OCI-LY7 (cell line): Measurements from ENCODE around the gene SPRYD3.

ENCODE experiments used
- EZH2phosphoT487 ChIP-seq: fragments of 200-600 bp; sonication (generic); IDR thresholded peaks from 2 replicates; pipeline ENCODE4 v1.6.1; 2018; ENCODE audit warnings: low read depth, borderline replicate concordance, mild to moderate bottlenecking, mixed run types, antibody characterized with exemption, low read length, moderate library complexity, mixed read lengths
- TF ChIP-seq, protein P1 (sequence below): fragments of 200-600 bp; sonication (generic); conservative IDR thresholded peaks from 2 replicates; pipeline ENCODE4 v1.5.1; 2014; ENCODE audit warnings: mild to moderate bottlenecking, antibody characterized with exemption, low read length, moderate library complexity, mixed read lengths

DNA sequence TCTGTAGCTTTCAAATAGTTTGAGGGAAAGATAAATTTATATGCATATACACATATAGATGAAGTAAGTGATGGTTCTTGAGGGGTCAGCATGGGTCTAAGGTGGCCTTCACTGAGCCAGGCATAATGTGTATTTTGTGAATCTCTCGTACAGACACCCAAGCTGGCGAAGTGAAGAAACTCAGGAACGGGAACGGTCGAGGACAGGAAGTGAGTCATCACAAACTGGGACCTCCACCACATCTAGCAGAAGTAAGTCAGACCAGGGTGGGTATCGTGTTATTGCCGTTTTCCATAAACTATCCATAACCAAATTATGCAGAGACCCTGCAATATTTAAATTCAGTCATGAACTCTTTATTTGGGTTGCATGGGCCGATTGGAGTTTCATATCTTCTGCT is 44.7 kb downstream of the SPRYD3 start:
- TF ChIP-seq, protein P1, sequence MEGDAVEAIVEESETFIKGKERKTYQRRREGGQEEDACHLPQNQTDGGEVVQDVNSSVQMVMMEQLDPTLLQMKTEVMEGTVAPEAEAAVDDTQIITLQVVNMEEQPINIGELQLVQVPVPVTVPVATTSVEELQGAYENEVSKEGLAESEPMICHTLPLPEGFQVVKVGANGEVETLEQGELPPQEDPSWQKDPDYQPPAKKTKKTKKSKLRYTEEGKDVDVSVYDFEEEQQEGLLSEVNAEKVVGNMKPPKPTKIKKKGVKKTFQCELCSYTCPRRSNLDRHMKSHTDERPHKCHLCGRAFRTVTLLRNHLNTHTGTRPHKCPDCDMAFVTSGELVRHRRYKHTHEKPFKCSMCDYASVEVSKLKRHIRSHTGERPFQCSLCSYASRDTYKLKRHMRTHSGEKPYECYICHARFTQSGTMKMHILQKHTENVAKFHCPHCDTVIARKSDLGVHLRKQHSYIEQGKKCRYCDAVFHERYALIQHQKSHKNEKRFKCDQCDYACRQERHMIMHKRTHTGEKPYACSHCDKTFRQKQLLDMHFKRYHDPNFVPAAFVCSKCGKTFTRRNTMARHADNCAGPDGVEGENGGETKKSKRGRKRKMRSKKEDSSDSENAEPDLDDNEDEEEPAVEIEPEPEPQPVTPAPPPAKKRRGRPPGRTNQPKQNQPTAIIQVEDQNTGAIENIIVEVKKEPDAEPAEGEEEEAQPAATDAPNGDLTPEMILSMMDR, result no peak
- TF ChIP-seq EZH2phosphoT487, result no peak
